K562 (cell line): ENCODE measurements around the gene ING4. TPM values are rescaled to one million over a fixed set of nuclear protein-coding genes. Genes with fewer than 3 reads are reported as not detected.

Experiments
- ATAC-seq: fragments of 200-7000 bp; cut with Tn5 transposase; 3 replicates; pipeline ENCODE4 v1.9.1; 2020; ENCODE audit warnings: moderate library complexity
- BruUV-seq: library from RNA; stranded (reverse); fragments of 400-500 nt; replicated peaks from 2 replicates; lab custom pipeline; 2021; lab: Mats Ljungman, UMichigan
- CTCF ChIA-PET: fragments of 300-600 bp; formaldehyde crosslinking; extraction: SDS; loops from one replicate; lab custom pipeline; 2021; ENCODE audit warnings: low intra/inter-chr PET ratio; lab: Yijun Ruan, JAX
- POLR2A ChIA-PET: fragments of 300-600, 350-650 bp; sonication (Branson Sonifier 250); formaldehyde crosslinking; extraction: SDS; loops from one replicate; lab custom pipeline; 2021; ENCODE audit warnings: antibody characterized with exemption, inconsistent platforms; lab: Yijun Ruan, JAX
- DNase-seq, 4 experiments: peaks; one replicate each; pipeline versions ENCODE4 v3.0.0 to v3.0.0-alpha.2; 2011 to 2018; ENCODE audit warnings: low spot score in 3 of 4, mixed read lengths in 3 of 4; ENCODE audit errors: extremely low read depth in 1 of 4
- FAIRE-seq: peaks from 2 replicates; lab custom pipeline; 2011; peaks lifted over from hg19 to GRCh38; lab: Jason Lieb, UNC
- H2AFZ ChIP-seq: 2 replicates; pipeline ENCODE4 v1.6.0; 2011; ENCODE audit warnings: low read depth, low read length, control low read depth, inconsistent platforms
- H3K27ac ChIP-seq: fragments of 200-600 bp; 3 replicates; pipeline ENCODE4 v1.8.0; 2011; ENCODE audit warnings: low read depth, mild to moderate bottlenecking, control low read depth, inconsistent platforms, low read length, moderate library complexity, mixed read lengths; ENCODE audit errors: extremely low read depth
- H3K27me3 ChIP-seq, 2 experiments: fragments of 300-600 bp in 1 of 2; 2 replicates in 1 of 2; 3 replicates in 1 of 2; pipeline versions ENCODE4 v1.6.0 to v1.8.0; 2011; ENCODE audit warnings: inconsistent platforms in 2 of 2, low read length in 2 of 2, mild to moderate bottlenecking in 1 of 2, mixed read lengths in 1 of 2, moderate library complexity in 1 of 2; ENCODE audit not compliant: control insufficient read depth in 2 of 2, insufficient read depth in 2 of 2
- H3K36me3 ChIP-seq: fragments of 300-600 bp; 3 replicates; pipeline ENCODE4 v1.8.0; 2011; ENCODE audit warnings: mild to moderate bottlenecking, low read length, inconsistent platforms; ENCODE audit not compliant: control insufficient read depth, insufficient read depth
- H3K4me1 ChIP-seq, 2 experiments: fragments of 200-600 bp in 1 of 2; replicated peaks in 1 of 2; 2 replicates in 1 of 2; 3 replicates in 1 of 2; pipeline versions ENCODE4 v1.5.1 to v1.8.0; 2011; ENCODE audit warnings: inconsistent platforms in 2 of 2, low read length in 2 of 2, mild to moderate bottlenecking in 1 of 2, mixed read lengths in 1 of 2, moderate library complexity in 1 of 2; ENCODE audit not compliant: control insufficient read depth in 2 of 2, insufficient read depth in 2 of 2
- H3K4me2 ChIP-seq: 2 replicates; pipeline ENCODE4 v1.6.1; 2011; ENCODE audit warnings: low read length, control low read depth, inconsistent platforms, mixed read lengths; ENCODE audit not compliant: insufficient read depth
- H3K4me3 ChIP-seq: fragments of 200-600 bp; sonication (generic), shearing (Covaris generic); 2 replicates; pipeline ENCODE4 v1.5.1; 2016; ENCODE audit warnings: control low read depth, inconsistent platforms
- H3K79me2 ChIP-seq: fragments of 200-600 bp; 3 replicates; pipeline ENCODE4 v1.8.0; 2011; ENCODE audit warnings: low read length, inconsistent platforms; ENCODE audit not compliant: control insufficient read depth, insufficient read depth
- H3K9ac ChIP-seq, 2 experiments: 2 replicates each; pipeline versions ENCODE4 v1.6.0 to v1.6.1; 2011; ENCODE audit warnings: low read depth in 2 of 2, low read length in 2 of 2, control low read depth in 1 of 2, inconsistent platforms in 1 of 2, mild to moderate bottlenecking in 1 of 2, mixed read lengths in 1 of 2; ENCODE audit not compliant: insufficient read depth in 1 of 2
- H3K9me1 ChIP-seq: one replicate; pipeline ENCODE4 v1.6.0; 2011; ENCODE audit warnings: inconsistent platforms, mild to moderate bottlenecking, low read length, moderate library complexity; ENCODE audit not compliant: control insufficient read depth, insufficient read depth
- H3K9me3 ChIP-seq: replicated peaks from 2 replicates; pipeline ENCODE4 v1.5.1; 2011; ENCODE audit warnings: low read depth, low read length, inconsistent platforms; ENCODE audit not compliant: control insufficient read depth, insufficient read depth
- H4K20me1 ChIP-seq: replicated peaks from 2 replicates; pipeline ENCODE4 v1.6.1; 2011; ENCODE audit warnings: low read length, inconsistent platforms, mixed read lengths; ENCODE audit not compliant: control insufficient read depth, insufficient read depth
- ID3 ChIP-seq, 2 experiments: fragments of 250-450 bp in 1 of 2; fragments of 450-650 bp in 1 of 2; sonication (Bioruptor Pico) in 1 of 2; IDR thresholded peaks; 2 replicates each; pipeline versions ENCODE4 v1.6.1 to v1.8.0; 2016 to 2021; ENCODE audit warnings: mild to moderate bottlenecking in 2 of 2, moderate library complexity in 2 of 2, missing compliant biosample characterization in 1 of 2, missing genetic modification characterization in 1 of 2
- KAT7 ChIP-seq: sonication (generic); formaldehyde crosslinking; IDR thresholded peaks from 2 replicates; pipeline ENCODE4 v1.8.0; 2022; ENCODE audit warnings: missing genetic modification reagents, mild to moderate bottlenecking, borderline replicate concordance
- NKRF ChIP-seq: fragments of 450-650 bp; IDR thresholded peaks from 2 replicates; pipeline ENCODE4 v1.6.1; 2016; ENCODE audit warnings: borderline replicate concordance
- SAP30 ChIP-seq: fragments of 200-600 bp; sonication (generic); IDR thresholded peaks from 2 replicates; pipeline ENCODE4 v1.6.1; 2012; ENCODE audit warnings: borderline replicate concordance, low read depth, mild to moderate bottlenecking, moderate library complexity, low read length, control low read depth, inconsistent platforms; ENCODE audit not compliant: insufficient read depth, poor library complexity, severe bottlenecking
- TFAP4 ChIP-seq: sonication (generic); formaldehyde crosslinking; IDR thresholded peaks from 2 replicates; pipeline ENCODE4 v1.8.0; 2022; ENCODE audit warnings: missing genetic modification reagents, mild to moderate bottlenecking, moderate library complexity, borderline replicate concordance
- ZBTB33 ChIP-seq: sonication (generic); formaldehyde crosslinking; IDR thresholded peaks from 2 replicates; pipeline ENCODE4 v1.8.1; 2023; ENCODE audit warnings: mild to moderate bottlenecking, missing genetic modification reagents
- ZFX ChIP-seq: sonication (generic); formaldehyde crosslinking; IDR thresholded peaks from 2 replicates; pipeline ENCODE4 v1.8.0; 2022; ENCODE audit warnings: mild to moderate bottlenecking, missing genetic modification reagents, moderate library complexity
- WGBS: fragments of 100-300 bp; shearing (Covaris generic); methylation state at CpG from one replicate; pipeline ENCODE4 v1.1.6; 2016; ENCODE audit warnings: low coverage, mixed read lengths; ENCODE audit not compliant: insufficient coverage; ENCODE audit errors: missing lambda C conversion rate; 5-methylcytosine and 5-hydroxymethylcytosine counted together
- in situ Hi-C: fragments of 300-500 bp; cut with MboI; formaldehyde crosslinking; loops from 4 replicates; pipeline ENCODE4 v1.15.0; 2018; ENCODE audit warnings: inconsistent platforms, mixed read lengths
- intact Hi-C: fragments of 100-400 bp; cut with micrococcal nuclease; formaldehyde crosslinking; loops from 2 replicates; pipeline ENCODE4 v1.14.2; 2022
- polyA plus RNA-seq, 8 experiments: library from polyadenylated mRNA; depleted of rRNA in 4 of 8; stranded (reverse) in 5 of 8; unstranded in 3 of 8; fragments of >200 nt; fragmentation: Nextera tagmentation in 2 of 8; fragmentation: Illumina TruSeq in 1 of 8; extraction: Ambion mirVana in 2 of 8; extraction: Trizol in 1 of 8; gene quantifications; 2 replicates each; pipeline versions ENCODE4 v1.2.1 to v1.2.3, GENCODE V29; 2011 to 2014; ENCODE audit warnings: inconsistent platforms in 1 of 8, missing spikeins in 1 of 8
- total RNA-seq, 7 experiments: library from RNA; depleted of rRNA in 6 of 7; stranded (reverse); fragments of >200 nt in 6 of 7; fragmentation: Illumina TruSeq in 2 of 7; extraction: Trizol in 2 of 7; gene quantifications; 2 replicates each; pipeline versions ENCODE4 v1.2.1 to v1.2.3, GENCODE V29; 2011 to 2021; ENCODE audit warnings: low replicate concordance in 1 of 7

ING4 gene
- total and polyA plus RNA-seq, 9 of the 15 experiments (the other 6 are each of a cell fraction or from before 2014, with no cell fraction given): 6.6 to 30.2 (median 15.7) TPM

DNA sequence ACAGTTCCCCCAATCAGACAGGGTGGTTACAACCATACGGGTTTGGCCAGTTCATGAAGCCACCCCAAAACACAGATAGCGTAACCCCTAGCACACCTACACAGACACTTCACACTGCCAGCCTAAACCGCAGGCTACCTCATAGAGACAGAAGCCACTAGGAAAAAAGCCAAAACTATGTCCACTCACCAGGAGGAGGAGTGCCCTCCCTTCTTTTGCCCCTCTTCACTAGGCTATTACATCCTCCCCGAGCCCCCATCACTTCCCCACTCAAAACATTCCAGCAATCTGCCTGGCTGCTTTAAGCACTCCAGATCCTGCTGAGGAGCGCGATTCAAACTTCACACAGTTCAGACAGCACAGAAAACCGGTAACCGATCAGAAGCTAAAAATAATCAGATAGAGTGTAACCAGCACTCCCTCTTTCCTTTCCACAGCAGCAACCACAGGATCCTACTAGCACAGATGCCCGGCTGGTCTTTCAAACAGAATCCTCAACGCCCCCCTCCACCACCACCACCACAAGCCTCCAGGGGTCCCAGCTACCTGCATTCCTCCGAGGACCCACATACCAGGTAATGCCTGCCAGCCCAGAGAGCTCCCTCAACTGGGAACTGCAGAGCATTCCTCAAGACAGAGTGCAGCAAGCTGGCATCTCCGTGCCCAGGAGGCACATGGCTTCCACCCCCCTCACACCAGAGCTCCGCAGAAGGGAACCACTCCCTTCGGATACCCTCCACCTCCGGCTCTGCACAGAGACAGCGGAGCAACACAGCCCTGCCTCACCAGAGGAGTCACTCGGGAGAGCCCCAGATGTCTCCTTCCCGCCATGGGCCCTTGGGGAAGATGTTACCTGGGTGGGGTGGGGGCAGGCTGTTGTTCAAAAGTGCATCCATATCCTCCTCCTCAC is 57.2 kb downstream of the ING4 start:
- FAIRE-seq: no peak
- peaks cover 23 to 34% of the 10 kb centered on the region in 2 experiments; a peak in 4 of 5 replicates for H3K4me1 ChIP-seq
- H3K79me2 ChIP-seq: peaks cover 66% of the 10 kb centered on the region
- BruUV-seq: TSS peak; percentile 35
- H3K9me3 ChIP-seq: no peaks in the 10 kb centered on the region
- H3K27ac ChIP-seq: peak overlapping the region; percentile 85; the same call in 2 of the 3 replicates
- in situ Hi-C loops: no loop called here
- CTCF ChIA-PET: no interaction called here
- peaks cover 30% of the 10 kb centered on the region for H4K20me1 ChIP-seq
- peak in 1 of 4 experiments; percentile 16 for DNase-seq
- peak overlapping the region; percentile 78 for H3K4me2 ChIP-seq
- H3K4me3 ChIP-seq: peak overlapping the region; percentile 87
- no peak overlapping the region for H2AFZ ChIP-seq
- POLR2A ChIA-PET: interaction anchor here (1.3 to 1.6 kb wide), 5 partner anchors 8 to 84 kb away, joined by 3 to 6 read pairs (median 4); partner anchors contain the start of gene ZNF384
- H3K9ac ChIP-seq: peak overlapping the region; percentile 70 to 95
- H3K27me3 ChIP-seq: no peaks in the 10 kb centered on the region
- no peaks in the 10 kb centered on the region for H3K9me1 ChIP-seq
- TF ChIP-seq KAT7 (CRISPR knock-in tag): peak; percentile 39; the same call in 1 of the 2 replicates
- TF ChIP-seq SAP30: peak; percentile 27
- no peak for TF ChIP-seq ZBTB33 (CRISPR knock-in tag)
- TF ChIP-seq ID3 (CRISPR knock-in tag; IDR thresholded peaks at IDR 0.05): no peak
- TF ChIP-seq ID3 (tag; IDR thresholded peaks at IDR 0.05): no peak
- peak; percentile 19; the same call in 1 of the 2 replicates for TF ChIP-seq NKRF
- no peak for TF ChIP-seq ZFX (CRISPR knock-in tag)
- 0 out of 2 replicates have a peak, but pooled peaks have one; percentile 61 for TF ChIP-seq TFAP4
- 6% methylated on average over 18 of the region's 18 CpGs for WGBS
- H3K36me3 ChIP-seq: peaks cover 54% of the 10 kb centered on the region
- ATAC-seq: peak; percentile 6
- intact Hi-C loops: loop anchor here (1.0 to 2.0 kb wide), 2 partner anchors 8 to 57 kb away; partner anchors contain the start of gene ING4
